Right lobe of liver (tissue), 6 donors: Measurements from ENCODE around the gene ARRB1. TPM values are rescaled to one million over a fixed set of nuclear protein-coding genes. Genes with fewer than 3 reads are reported as not detected.

Source experiments
- ATAC-seq, 4 donors: fragments of 200-7000 bp; cut with Tn5 transposase; one replicate each; pipeline ENCODE4 v1.9.1; 2020; ENCODE audit warnings: mild to moderate bottlenecking in 4 of 4, moderate library complexity in 4 of 4
- DNase-seq, 3 donors: peaks; one replicate each; pipeline ENCODE4 v3.0.0-alpha.2; 2020
- H3K27ac ChIP-seq, 3 donors: fragments of 200-600 bp; one replicate each; pipeline ENCODE4 v1.8.0; 2022
- H3K27me3 ChIP-seq, 2 donors: fragments of 200-600 bp; one replicate each; pipeline ENCODE4 v1.8.0; 2022
- H3K36me3 ChIP-seq, 4 donors: fragments of 200-600 bp; sonication (generic) in 1 of 4; one replicate each; pipeline versions ENCODE4 v1.5.1 to v1.8.0; 2017 to 2022; ENCODE audit warnings: control low read depth in 1 of 4
- H3K4me1 ChIP-seq, 4 donors: fragments of 200-600 bp; sonication (generic) in 1 of 4; one replicate each; pipeline versions ENCODE4 v1.5.1 to v1.8.0; 2017 to 2022; ENCODE audit warnings: control low read depth in 1 of 4
- H3K4me3 ChIP-seq, 3 donors: fragments of 200-600 bp; one replicate each; pipeline ENCODE4 v1.8.0; 2022
- H3K9me3 ChIP-seq, 4 donors: fragments of 200-600 bp; sonication (generic) in 1 of 4; one replicate each; pipeline versions ENCODE4 v1.5.1 to v1.8.0; 2017 to 2022; ENCODE audit warnings: control low read depth in 1 of 4
- CTCF ChIP-seq, 4 donors: fragments of 200-600 bp in 3 of 4; fragments of 450-650 bp in 1 of 4; IDR thresholded peaks; one replicate each; pipeline versions ENCODE4 v1.5.1 to v1.8.0; 2016 to 2022; ENCODE audit warnings: antibody characterized with exemption in 4 of 4, mild to moderate bottlenecking in 2 of 4
- POLR2A ChIP-seq: fragments of 450-650 bp; IDR thresholded peaks from one replicate; pipeline ENCODE4 v1.6.1; 2017; ENCODE audit warnings: antibody characterized with exemption, mild to moderate bottlenecking
- WGBS: methylation state at CpG from one replicate; pipeline ENCODE4 v1.1.6; 2018; ENCODE audit warnings: low coverage, low lambda C conversion rate; ENCODE audit not compliant: insufficient coverage; ENCODE audit errors: missing lambda C conversion rate; 5-methylcytosine and 5-hydroxymethylcytosine counted together
- intact Hi-C, 2 donors: fragments of 100-400 bp; cut with DNase I; formaldehyde crosslinking; loops; one replicate each; pipeline versions ENCODE4 v1.11.2 to v1.14.1; 2022
- total RNA-seq, 6 experiments: library from RNA; depleted of rRNA in 2 of 6; stranded (reverse); fragments of >200 nt in 2 of 6; fragmentation: NEBNext Ultra II Directional in 3 of 6; extraction: Animal tissue kit (Norgen Biotek cat#: 25700) in 3 of 6; gene quantifications; one replicate each; pipeline versions ENCODE4 v1.1.0 to v1.2.4, GENCODE V29; 2016 to 2023
- donor health status: DM: no; HTN: yes; CAD: no.
- donor health status: DM: no; HTN: no; CAD: no.
- donor health status: DM: no; HTN: no; CAD: no.
- donor health status: DM: no; HTN: yes; CAD: no.
- donor health status: DM: no; HTN: yes; CAD: no.

The ARRB1 gene
- total RNA-seq, 6 experiments from 2014 or later, result 8.6 to 26.4 (median 24.5) TPM

- Histone ChIP-seq H3K27ac (no peak overlapping the region), H3K4me1 (no peaks in the 10 kb centered on the region), H3K4me3 (no peak overlapping the region), H3K9me3 (no peaks in the 10 kb centered on the region), H3K27me3 (no peaks in the 10 kb centered on the region), H3K36me3 (peaks cover 0 to 4% (median 0%) of the 10 kb centered on the region in 4 donors)
- ATAC-seq (peak in 1 of 4 donors; percentile 2), DNase-seq (peak in 2 of 3 donors; percentile 49 to 52)
- intact Hi-C loops, result no loop called here
- TF ChIP-seq POLR2A (no peak), CTCF (IDR thresholded peaks at IDR 0.05) (no peak)
- WGBS, result no CpG with 5 or more reads among the region's 4 CpGs
Measured at GRCh38 chr11:75263944-75264349, 87.5 kb downstream of the ARRB1 start.

- intact Hi-C loops, result no loop called here
- Histone ChIP-seq H3K4me3 (no peak overlapping the region), H3K27ac (no peak overlapping the region), H3K36me3 (peaks cover 0 to 4% (median 0%) of the 10 kb centered on the region in 4 donors), H3K27me3 (no peaks in the 10 kb centered on the region), H3K4me1 (no peaks in the 10 kb centered on the region), H3K9me3 (no peaks in the 10 kb centered on the region)
- DNase-seq, result peak; percentile 17 to 54 (median 49)
- ATAC-seq, result peak; percentile 12 to 22 (median 18)
- TF ChIP-seq POLR2A, result no peak
- TF ChIP-seq CTCF (IDR thresholded peaks at IDR 0.05), result no peak
- WGBS, result 68% methylated on average over 8 of the region's 17 CpGs
Measured at GRCh38 chr11:75262961-75263852, 88.3 kb downstream of the ARRB1 start.

GRCh38 chr11:75262436-75262835 is 89.0 kb downstream of the ARRB1 start:
- peaks cover 0 to 4% (median 0%) of the 10 kb centered on the region in 4 donors for H3K36me3 ChIP-seq
- H3K27ac ChIP-seq, result no peak overlapping the region
- no peaks in the 10 kb centered on the region for H3K27me3 ChIP-seq
- ATAC-seq (no peak), DNase-seq (peak in 2 of 3 donors; percentile 41 to 42)
- no peaks in the 10 kb centered on the region for H3K9me3 ChIP-seq
- no peak for TF ChIP-seq POLR2A
- TF ChIP-seq CTCF (IDR thresholded peaks at IDR 0.05), result no peak
- intact Hi-C loops, result no loop called here
- no peaks in the 10 kb centered on the region for H3K4me1 ChIP-seq
- WGBS, result 60% methylated on average over 1 of the region's 4 CpGs
- no peak overlapping the region for H3K4me3 ChIP-seq

- Histone ChIP-seq H3K36me3 (no peaks in the 10 kb centered on the region), H3K27ac (no peak overlapping the region), H3K27me3 (no peaks in the 10 kb centered on the region), H3K4me1 (no peaks in the 10 kb centered on the region), H3K4me3 (no peak overlapping the region), H3K9me3 (no peaks in the 10 kb centered on the region)
- whole genome bisulfite sequencing, result 80% methylated on average over 1 of the region's 6 CpGs
- no peak for TF ChIP-seq CTCF (IDR thresholded peaks at IDR 0.05)
- peak; percentile 7 for TF ChIP-seq POLR2A
- DNase-seq (peak in 2 of 3 donors; percentile 34 to 51), ATAC-seq (peak in 2 of 4 donors; percentile 2 to 3)
- intact Hi-C loops, result no loop called here
Measured at GRCh38 chr11:75261902-75262361, 89.5 kb downstream of the ARRB1 start.
